ENCODE data around the gene SP5.

Gene SP5

DNA sequence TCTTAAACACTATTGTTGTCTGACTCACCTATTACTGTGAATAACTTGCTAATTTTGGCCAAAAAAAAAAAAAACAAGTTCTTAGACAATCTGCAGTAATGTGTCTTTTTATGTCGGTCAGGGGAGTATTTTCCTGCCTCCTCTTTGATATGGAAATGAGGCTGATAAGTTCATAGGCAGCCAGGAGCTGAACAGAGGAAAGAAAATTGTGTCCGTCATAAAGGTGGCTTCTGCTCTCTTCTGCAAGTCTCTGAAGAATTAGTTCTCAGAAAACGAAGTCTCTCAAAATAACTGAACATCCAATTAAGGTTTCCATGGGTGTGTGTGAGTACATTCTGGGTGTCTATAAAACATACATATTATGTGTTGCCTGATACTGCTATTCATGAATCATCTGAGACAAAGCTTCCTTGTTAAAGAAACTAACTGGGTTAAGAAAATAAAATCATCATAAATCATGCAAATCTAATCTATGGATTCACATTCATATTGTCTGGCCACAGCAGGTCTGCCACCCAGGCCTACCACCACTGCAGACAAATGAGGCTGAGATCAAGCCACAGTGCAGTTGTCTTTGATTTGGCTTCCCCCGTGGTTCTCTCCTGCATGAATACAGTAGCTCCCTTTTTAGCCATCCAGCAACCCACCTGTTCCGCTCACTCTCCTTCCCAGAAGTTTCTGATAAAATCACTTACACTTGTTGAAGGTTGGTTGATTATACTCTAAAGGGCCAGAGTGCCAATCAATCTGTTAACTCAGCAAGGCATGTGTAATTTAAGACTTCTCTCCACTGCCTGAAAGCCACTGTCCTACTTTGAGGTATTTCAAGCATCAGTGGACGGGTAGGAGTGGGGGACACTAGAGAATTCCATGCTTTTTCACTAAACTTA, 19.4 kb upstream of the SP5 start:
- no peak overlapping the region for H3K4me3 ChIP-seq (ENCODE audit: low read length)
- TF ChIP-seq, protein P1, sequence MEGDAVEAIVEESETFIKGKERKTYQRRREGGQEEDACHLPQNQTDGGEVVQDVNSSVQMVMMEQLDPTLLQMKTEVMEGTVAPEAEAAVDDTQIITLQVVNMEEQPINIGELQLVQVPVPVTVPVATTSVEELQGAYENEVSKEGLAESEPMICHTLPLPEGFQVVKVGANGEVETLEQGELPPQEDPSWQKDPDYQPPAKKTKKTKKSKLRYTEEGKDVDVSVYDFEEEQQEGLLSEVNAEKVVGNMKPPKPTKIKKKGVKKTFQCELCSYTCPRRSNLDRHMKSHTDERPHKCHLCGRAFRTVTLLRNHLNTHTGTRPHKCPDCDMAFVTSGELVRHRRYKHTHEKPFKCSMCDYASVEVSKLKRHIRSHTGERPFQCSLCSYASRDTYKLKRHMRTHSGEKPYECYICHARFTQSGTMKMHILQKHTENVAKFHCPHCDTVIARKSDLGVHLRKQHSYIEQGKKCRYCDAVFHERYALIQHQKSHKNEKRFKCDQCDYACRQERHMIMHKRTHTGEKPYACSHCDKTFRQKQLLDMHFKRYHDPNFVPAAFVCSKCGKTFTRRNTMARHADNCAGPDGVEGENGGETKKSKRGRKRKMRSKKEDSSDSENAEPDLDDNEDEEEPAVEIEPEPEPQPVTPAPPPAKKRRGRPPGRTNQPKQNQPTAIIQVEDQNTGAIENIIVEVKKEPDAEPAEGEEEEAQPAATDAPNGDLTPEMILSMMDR (conservative IDR thresholded peaks at IDR 0.05; ENCODE audit: low read length), result no peak
- no peak for DNase-seq (ENCODE audit: low read depth)

DNA sequence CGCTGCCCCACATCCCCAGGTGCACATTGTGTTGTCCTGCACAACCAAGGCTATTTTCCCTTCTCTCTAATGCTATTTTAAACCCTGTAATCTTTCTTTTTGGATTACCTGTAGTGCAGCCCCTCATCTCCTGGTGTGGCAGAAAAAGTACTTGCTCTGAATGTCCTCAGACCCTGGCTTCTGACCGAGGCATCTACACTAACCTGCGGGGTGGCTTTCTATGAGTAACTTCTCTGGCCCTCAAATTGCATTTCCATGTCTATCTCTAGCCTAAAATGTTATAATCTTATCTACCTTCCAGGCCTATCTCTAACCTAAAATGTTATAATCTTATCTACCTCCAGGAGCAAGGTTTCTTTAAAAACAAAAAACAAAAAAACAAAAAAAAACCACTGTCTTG, 18.2 kb upstream of the SP5 start:
- TF ChIP-seq, protein P1 (conservative IDR thresholded peaks at IDR 0.05; ENCODE audit: low read length), result no peak
- H3K4me3 ChIP-seq (ENCODE audit: low read length), result no peak overlapping the region
- DNase-seq (ENCODE audit: low read depth), result no peak

DNA sequence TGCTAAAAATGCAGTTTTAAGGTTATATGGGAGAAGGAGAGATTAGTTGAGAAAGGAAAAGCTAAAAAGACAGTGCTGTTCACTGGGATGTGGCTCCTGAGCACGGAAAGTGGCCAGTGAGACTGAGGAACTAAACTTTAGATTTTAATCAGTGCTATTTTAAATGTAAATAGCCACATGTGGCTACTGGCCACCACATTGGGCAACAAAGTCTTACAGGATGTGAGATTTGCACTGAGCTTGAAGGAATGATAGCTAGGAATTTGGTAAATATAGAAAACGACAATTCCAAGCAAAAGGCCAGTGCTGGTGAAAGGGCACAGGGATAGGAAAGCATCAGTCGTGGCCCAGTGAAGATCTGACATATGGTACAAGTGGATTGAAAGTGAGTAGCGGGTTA, 14.1 kb upstream of the SP5 start:
- no peak overlapping the region for H3K4me3 ChIP-seq (ENCODE audit: low read length)
- TF ChIP-seq, protein P1 (conservative IDR thresholded peaks at IDR 0.05; ENCODE audit: low read length), result no peak

DNA sequence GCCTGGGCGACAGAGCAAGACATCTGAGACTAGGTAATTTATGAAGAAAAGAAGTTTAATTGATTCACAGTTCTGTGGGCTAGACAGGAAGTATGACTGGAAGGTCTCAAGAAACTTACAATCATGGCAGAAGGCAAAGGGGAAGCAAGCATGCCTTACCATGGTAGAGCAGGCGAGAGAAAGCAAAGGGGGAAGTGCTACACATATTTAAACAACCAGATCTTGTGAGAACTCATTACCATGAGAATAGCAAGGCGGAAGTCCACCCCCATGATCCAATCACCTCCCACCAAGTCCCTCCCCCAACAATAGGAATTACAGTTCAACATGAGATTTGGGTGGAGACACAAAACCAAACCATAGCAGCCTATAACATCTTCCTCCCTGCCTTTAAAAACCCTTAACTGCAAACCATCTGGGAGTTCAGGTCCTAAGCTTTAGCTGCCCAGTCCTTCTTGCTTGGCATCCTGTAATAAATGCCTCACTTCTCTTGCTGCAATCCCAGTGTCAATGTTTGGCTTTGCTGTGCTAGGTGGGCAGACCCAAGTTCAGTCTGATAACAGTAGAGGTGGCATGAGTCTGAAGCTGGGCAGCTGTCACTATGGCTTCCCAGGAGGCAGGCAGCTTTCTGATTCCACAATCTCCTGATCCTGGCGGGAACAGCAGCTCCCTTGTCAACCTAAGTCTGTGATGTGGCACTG, 11.2 kb upstream of the SP5 start:
- DNase-seq (ENCODE audit: low read depth), result no peak
- H3K4me3 ChIP-seq (ENCODE audit: low read length), result no peak overlapping the region
- TF ChIP-seq, protein P1 (conservative IDR thresholded peaks at IDR 0.05; ENCODE audit: low read length), result no peak

More for the DNA sequence above, 14.1 kb upstream of the SP5 start:
- DNase-seq (ENCODE audit: low read depth), result no peak

DNA sequence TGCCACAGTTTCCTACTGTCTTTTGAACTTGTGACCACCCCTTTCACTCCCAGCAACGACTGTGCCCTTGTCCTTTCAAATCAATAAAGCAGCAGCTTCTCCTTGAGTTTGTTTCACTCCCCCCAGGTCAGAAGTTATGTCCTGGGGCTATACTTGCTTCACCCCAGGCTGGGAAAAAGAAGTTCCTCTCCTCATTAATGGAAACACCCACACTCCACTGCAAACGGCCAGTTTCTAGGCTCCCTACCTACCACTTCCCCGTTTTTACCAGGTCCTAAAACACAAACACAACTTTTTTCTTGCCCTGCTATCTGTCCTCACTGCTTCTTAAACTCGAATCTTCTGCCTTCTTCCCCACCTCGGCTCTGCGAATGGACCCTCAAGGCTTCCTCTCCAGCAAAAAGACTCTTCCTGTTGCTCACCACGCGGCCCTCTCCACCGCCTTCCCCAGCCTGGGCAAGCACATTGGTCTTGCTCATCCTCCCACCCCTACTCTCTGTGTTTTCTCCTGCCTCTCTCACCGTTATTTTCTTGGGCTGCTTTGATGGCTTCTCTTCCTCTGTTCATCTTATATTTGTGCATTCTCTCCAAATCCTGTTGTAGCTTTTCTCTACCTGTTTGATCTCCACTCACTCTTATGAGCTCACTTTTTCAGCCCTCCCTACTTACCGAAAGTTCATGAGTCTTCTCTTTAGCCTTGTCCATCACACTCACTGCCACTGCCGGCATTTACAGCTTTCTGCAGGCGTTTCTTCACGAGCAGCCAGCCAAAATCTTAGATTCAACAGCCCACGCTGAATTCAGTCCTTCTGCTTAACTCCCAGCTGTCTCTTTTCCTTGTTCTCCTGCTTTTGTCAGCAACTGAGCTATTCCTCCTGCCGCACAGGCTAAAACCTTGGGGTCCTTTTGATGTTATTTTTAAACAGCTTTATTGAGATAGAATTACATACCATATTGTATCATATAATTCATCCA, 7.0 kb upstream of the SP5 start:
- DNase-seq (ENCODE audit: low read depth), result no peak
- no peak overlapping the region for H3K4me3 ChIP-seq (ENCODE audit: low read length)
- TF ChIP-seq, protein P1 (conservative IDR thresholded peaks at IDR 0.05; ENCODE audit: low read length), result no peak

DNA sequence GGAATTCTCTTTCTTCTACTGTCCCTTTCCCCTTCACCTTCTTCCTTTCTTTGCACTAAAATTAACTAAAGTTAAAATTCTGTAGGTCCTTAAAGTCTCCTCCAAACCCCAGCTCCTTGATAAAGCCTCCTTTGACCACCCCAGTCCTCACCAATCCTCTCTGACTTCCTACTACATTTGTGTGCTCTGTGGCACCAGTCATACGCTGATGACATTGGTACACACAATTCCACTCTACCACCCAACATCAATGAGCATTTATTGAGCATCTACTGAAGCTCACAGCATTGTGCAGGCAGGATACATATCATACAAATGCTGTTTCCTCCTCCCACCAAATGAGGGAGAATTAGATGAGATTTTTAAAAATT, 4.5 kb upstream of the SP5 start:
- no peak for DNase-seq (ENCODE audit: low read depth)
- TF ChIP-seq, protein P1 (conservative IDR thresholded peaks at IDR 0.05; ENCODE audit: low read length), result no peak
- no peak overlapping the region for H3K4me3 ChIP-seq (ENCODE audit: low read length)

Measured in AG10803 (cell line).